Esophagus muscularis mucosa (tissue), 3 donors: Measurements from ENCODE around the gene PRKCH.

Source experiments
- POLR2A ChIP-seq: fragments of 450-650 bp; IDR thresholded peaks from one replicate; pipeline ENCODE4 v1.6.1; 2017; ENCODE audit warnings: antibody characterized with exemption, moderate library complexity, mild to moderate bottlenecking, low read depth
- TF ChIP-seq, protein P1 (sequence below), 3 experiments: fragments of 200-600 bp in 2 of 3; fragments of 450-650 bp in 1 of 3; sonication (generic) in 2 of 3; IDR thresholded peaks; one replicate each; pipeline ENCODE4 v1.5.1; 2017 to 2019; ENCODE audit warnings: antibody characterized with exemption in 3 of 3, mild to moderate bottlenecking in 2 of 3, moderate library complexity in 1 of 3

DNA sequence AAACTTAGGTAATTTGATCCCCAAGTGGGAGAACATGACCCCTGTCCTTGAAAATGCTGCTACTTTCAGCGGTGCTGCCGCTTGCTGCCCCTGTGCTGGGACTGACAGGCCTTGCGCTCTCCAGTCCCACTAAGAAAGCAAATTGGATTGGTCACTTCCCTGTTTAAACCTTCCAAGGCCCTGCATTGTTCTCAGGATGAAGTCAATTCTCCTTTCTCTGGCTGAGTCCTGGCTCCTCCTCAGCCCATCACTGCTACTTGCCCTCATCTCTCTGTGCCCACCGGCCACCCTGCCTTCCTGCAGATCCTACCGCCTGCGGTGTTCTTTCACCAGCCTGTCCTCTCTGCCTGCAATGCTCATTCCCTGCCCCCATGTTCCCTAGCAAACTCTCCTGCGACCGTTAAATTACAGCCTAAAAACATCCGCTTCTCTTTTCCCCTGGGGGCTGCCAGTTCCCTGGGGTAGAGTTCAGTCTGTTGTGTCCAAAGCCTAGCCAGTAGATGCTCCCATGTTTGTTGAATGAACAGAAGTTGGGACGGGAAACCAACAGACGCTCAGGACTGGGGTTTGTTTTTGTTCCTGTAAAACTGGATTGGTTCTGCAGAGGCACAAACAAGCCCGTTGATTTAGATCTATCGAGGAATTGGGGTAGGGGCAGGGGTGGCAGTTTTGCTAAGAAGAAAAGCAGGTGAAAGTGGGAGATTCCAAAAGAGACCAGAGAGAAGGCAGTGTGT lies 246.6 kb downstream of the PRKCH start:
- TF ChIP-seq POLR2A, result no peak
- TF ChIP-seq, protein P1, sequence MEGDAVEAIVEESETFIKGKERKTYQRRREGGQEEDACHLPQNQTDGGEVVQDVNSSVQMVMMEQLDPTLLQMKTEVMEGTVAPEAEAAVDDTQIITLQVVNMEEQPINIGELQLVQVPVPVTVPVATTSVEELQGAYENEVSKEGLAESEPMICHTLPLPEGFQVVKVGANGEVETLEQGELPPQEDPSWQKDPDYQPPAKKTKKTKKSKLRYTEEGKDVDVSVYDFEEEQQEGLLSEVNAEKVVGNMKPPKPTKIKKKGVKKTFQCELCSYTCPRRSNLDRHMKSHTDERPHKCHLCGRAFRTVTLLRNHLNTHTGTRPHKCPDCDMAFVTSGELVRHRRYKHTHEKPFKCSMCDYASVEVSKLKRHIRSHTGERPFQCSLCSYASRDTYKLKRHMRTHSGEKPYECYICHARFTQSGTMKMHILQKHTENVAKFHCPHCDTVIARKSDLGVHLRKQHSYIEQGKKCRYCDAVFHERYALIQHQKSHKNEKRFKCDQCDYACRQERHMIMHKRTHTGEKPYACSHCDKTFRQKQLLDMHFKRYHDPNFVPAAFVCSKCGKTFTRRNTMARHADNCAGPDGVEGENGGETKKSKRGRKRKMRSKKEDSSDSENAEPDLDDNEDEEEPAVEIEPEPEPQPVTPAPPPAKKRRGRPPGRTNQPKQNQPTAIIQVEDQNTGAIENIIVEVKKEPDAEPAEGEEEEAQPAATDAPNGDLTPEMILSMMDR (IDR thresholded peaks at IDR 0.05), result no peak
